ENCODE results near the gene CCDC122. TPM values are rescaled to one million over a fixed set of nuclear protein-coding genes. Genes with fewer than 3 reads are reported as not detected.

The CCDC122 gene
- total RNA-seq, 1 donor from 2014 or later = 6.7 TPM

DNA sequence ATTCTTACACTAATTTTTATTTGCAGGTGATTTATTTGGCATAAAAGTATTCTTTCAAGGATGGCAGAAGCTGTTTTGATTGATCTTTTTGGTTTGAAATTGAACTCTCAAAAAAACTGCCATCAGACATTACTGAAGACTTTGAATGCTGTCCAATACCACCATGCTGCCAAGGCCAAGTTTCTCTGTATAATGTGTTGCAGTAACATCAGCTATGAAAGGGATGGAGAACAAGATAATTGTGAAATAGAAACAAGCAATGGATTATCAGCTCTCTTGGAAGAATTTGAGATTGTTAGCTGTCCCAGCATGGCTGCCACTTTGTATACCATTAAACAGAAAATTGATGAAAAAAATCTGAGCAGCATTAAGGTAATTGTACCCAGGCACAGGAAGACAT is 1.4 kb upstream of the CCDC122 start:
- no peaks in the 10 kb centered on the region for H3K27me3 ChIP-seq (ENCODE audit: insufficient read depth, low read length)
- H4K20me1 ChIP-seq (ENCODE audit: insufficient read depth, low read length) = no peaks in the 10 kb centered on the region
- no peaks in the 10 kb centered on the region for H3K9me3 ChIP-seq (ENCODE audit: insufficient read depth, low read depth, low read length)
- no peak overlapping the region for H3K9ac ChIP-seq (ENCODE audit: low read length)
- no peak for FAIRE-seq
- no peak overlapping the region for H3K4me3 ChIP-seq (ENCODE audit: insufficient read depth, low read depth, low read length)
- no peak for DNase-seq (ENCODE audit: low read depth)
- TF ChIP-seq EZH2 (IDR thresholded peaks at IDR 0.05; ENCODE audit: insufficient read depth, low read length) = no peak
- TF ChIP-seq, protein P1, sequence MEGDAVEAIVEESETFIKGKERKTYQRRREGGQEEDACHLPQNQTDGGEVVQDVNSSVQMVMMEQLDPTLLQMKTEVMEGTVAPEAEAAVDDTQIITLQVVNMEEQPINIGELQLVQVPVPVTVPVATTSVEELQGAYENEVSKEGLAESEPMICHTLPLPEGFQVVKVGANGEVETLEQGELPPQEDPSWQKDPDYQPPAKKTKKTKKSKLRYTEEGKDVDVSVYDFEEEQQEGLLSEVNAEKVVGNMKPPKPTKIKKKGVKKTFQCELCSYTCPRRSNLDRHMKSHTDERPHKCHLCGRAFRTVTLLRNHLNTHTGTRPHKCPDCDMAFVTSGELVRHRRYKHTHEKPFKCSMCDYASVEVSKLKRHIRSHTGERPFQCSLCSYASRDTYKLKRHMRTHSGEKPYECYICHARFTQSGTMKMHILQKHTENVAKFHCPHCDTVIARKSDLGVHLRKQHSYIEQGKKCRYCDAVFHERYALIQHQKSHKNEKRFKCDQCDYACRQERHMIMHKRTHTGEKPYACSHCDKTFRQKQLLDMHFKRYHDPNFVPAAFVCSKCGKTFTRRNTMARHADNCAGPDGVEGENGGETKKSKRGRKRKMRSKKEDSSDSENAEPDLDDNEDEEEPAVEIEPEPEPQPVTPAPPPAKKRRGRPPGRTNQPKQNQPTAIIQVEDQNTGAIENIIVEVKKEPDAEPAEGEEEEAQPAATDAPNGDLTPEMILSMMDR (IDR thresholded peaks at IDR 0.05; ENCODE audit: insufficient read depth, low read depth, low read length) = no peak
- Mint-ChIP-seq H3K9me3 (ENCODE audit: unreplicated experiment) (no peaks in the 10 kb centered on the region), H3K4me3 (ENCODE audit: unreplicated experiment) (peak overlapping the region; percentile 50), H3K27me3 (ENCODE audit: low read depth, unreplicated experiment) (no peaks in the 10 kb centered on the region), H3K36me3 (ENCODE audit: low read depth, unreplicated experiment) (peaks cover 2% of the 10 kb centered on the region), H3K4me1 (ENCODE audit: low read depth, unreplicated experiment) (peaks cover 14% of the 10 kb centered on the region), H3K27ac (ENCODE audit: unreplicated experiment) (no peak overlapping the region)
- H3K4me1 ChIP-seq (ENCODE audit: insufficient read depth, low read length) = peaks cover 11% of the 10 kb centered on the region
- H2AFZ ChIP-seq (ENCODE audit: low read depth, low read length) = no peak overlapping the region
- H3K27ac ChIP-seq (ENCODE audit: low read depth, low read length) = no peak overlapping the region
- no peaks in the 10 kb centered on the region for H3K79me2 ChIP-seq (ENCODE audit: insufficient read depth, low read length)
- no peak overlapping the region for H3K4me2 ChIP-seq (ENCODE audit: low read length)
- H3K36me3 ChIP-seq (ENCODE audit: insufficient read depth, low read length) = no peaks in the 10 kb centered on the region

DNA sequence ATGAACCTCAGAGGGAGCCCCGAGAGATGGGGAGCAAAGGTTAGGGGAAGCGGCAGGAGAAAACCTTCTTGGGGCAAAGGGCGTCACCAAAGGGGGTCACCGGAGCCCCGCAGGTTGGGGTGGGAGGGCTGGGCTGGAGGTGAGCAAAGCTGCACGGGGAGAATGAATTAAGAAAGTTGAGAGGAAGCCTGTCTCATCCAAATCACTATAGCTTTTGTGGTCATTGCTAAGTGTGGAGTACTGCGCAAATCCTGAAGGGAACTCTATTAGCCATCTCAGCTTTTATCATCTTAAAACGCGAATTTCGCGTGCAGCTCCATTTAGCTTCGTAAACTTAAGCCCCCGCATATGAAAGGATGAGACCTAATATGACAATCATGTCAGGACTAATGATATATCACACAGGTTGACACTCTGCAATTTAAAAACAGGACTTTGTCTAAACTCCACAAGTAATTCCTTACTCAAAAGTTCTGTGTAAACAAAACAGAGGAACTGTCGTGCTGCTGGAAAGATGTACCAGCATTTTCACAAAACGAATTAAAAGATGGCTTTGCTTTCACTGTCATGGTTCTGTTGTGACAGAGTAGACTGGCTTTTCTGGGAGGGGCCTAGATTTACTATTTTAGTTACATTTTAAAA is 795 bp upstream of the CCDC122 start:
- H3K27ac ChIP-seq (ENCODE audit: low read depth, low read length) = no peak overlapping the region
- H3K27ac Mint-ChIP-seq (ENCODE audit: unreplicated experiment) = no peak overlapping the region
- no peaks in the 10 kb centered on the region for H3K27me3 Mint-ChIP-seq (ENCODE audit: low read depth, unreplicated experiment)
- peaks cover 11% of the 10 kb centered on the region for H3K4me1 ChIP-seq (ENCODE audit: insufficient read depth, low read length)
- H3K9ac ChIP-seq (ENCODE audit: low read length) = peak overlapping the region; percentile 93
- H3K79me2 ChIP-seq (ENCODE audit: insufficient read depth, low read length) = no peaks in the 10 kb centered on the region
- H3K4me2 ChIP-seq (ENCODE audit: low read length) = peak overlapping the region; percentile 92
- H3K9me3 Mint-ChIP-seq (ENCODE audit: unreplicated experiment) = no peaks in the 10 kb centered on the region
- DNase-seq (ENCODE audit: low read depth) = no peak
- no peaks in the 10 kb centered on the region for H4K20me1 ChIP-seq (ENCODE audit: insufficient read depth, low read length)
- H3K9me3 ChIP-seq (ENCODE audit: insufficient read depth, low read depth, low read length) = no peaks in the 10 kb centered on the region
- peak overlapping the region; percentile 72 for H3K4me3 ChIP-seq (ENCODE audit: insufficient read depth, low read depth, low read length)
- no peaks in the 10 kb centered on the region for H3K36me3 ChIP-seq (ENCODE audit: insufficient read depth, low read length)
- H3K36me3 Mint-ChIP-seq (ENCODE audit: low read depth, unreplicated experiment) = peaks cover 2% of the 10 kb centered on the region
- H3K27me3 ChIP-seq (ENCODE audit: insufficient read depth, low read length) = no peaks in the 10 kb centered on the region
- FAIRE-seq = no peak
- H3K4me1 Mint-ChIP-seq (ENCODE audit: low read depth, unreplicated experiment) = peaks cover 14% of the 10 kb centered on the region
- peak overlapping the region; percentile 91 for H3K4me3 Mint-ChIP-seq (ENCODE audit: unreplicated experiment)
- no peak for TF ChIP-seq EZH2 (IDR thresholded peaks at IDR 0.05; ENCODE audit: insufficient read depth, low read length)
- TF ChIP-seq, protein P1 (IDR thresholded peaks at IDR 0.05; ENCODE audit: insufficient read depth, low read depth, low read length) = no peak
- H2AFZ ChIP-seq (ENCODE audit: low read depth, low read length) = peak overlapping the region; percentile 96

DNA sequence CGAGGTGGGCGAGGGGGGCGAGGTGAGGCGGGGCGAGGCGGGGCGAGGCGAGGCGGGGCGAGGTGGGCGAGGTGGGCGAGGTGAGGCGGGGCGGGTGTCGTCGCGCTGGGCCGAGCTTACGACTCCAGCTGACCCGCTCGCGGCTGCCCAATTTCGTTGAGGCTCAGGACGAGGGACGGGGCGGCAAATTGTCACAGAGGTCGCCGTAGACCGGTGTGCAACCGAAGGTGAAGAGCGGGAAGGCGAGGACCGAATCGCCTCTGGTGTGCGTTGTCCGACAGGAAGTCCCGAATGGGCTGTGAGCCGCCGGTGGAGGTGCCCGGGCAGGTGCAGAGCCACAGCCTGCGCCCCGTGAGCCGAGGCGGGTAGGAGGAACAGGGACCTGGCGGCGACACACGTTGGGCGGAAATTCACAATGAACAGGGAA is 228 bp upstream of the CCDC122 start, which contains the start of gene LACC1:
LACC1 (plus strand) TSS at position 150 of the 427 bp plus-strand sequence. CDS start 1,082 bp downstream, outside the sequence.
- FAIRE-seq = no peak
- no peaks in the 10 kb centered on the region for H3K36me3 ChIP-seq (ENCODE audit: insufficient read depth, low read length)
- peak within 1 kb of the TSS; percentile 93 for H3K9ac ChIP-seq (ENCODE audit: low read length)
- no peaks in the 10 kb centered on the region for H3K27me3 ChIP-seq (ENCODE audit: insufficient read depth, low read length)
- H3K4me2 ChIP-seq (ENCODE audit: low read length) = peak within 1 kb of the TSS; percentile 92
- no peaks in the 10 kb centered on the region for H3K79me2 ChIP-seq (ENCODE audit: insufficient read depth, low read length)
- peak; percentile 7 for DNase-seq (ENCODE audit: low read depth)
- no peaks in the 10 kb centered on the region for H3K9me3 ChIP-seq (ENCODE audit: insufficient read depth, low read depth, low read length)
- Mint-ChIP-seq H3K9me3 (ENCODE audit: unreplicated experiment) (no peaks in the 10 kb centered on the region), H3K27me3 (ENCODE audit: low read depth, unreplicated experiment) (no peaks in the 10 kb centered on the region), H3K27ac (ENCODE audit: unreplicated experiment) (peak within 1 kb of the TSS; percentile 96), H3K4me3 (ENCODE audit: unreplicated experiment) (peak within 1 kb of the TSS; percentile 91), H3K36me3 (ENCODE audit: low read depth, unreplicated experiment) (peaks cover 2% of the 10 kb centered on the region), H3K4me1 (ENCODE audit: low read depth, unreplicated experiment) (peaks cover 14% of the 10 kb centered on the region)
- H3K27ac ChIP-seq (ENCODE audit: low read depth, low read length) = peak within 1 kb of the TSS; percentile 87
- peak within 1 kb of the TSS; percentile 75 for H3K4me3 ChIP-seq (ENCODE audit: insufficient read depth, low read depth, low read length)
- no peak for TF ChIP-seq EZH2 (IDR thresholded peaks at IDR 0.05; ENCODE audit: insufficient read depth, low read length)
- TF ChIP-seq, protein P1 (IDR thresholded peaks at IDR 0.05; ENCODE audit: insufficient read depth, low read depth, low read length) = no peak
- no peaks in the 10 kb centered on the region for H4K20me1 ChIP-seq (ENCODE audit: insufficient read depth, low read length)
- H3K4me1 ChIP-seq (ENCODE audit: insufficient read depth, low read length) = peaks cover 11% of the 10 kb centered on the region
- peak within 1 kb of the TSS; percentile 96 for H2AFZ ChIP-seq (ENCODE audit: low read depth, low read length)

Data from astrocyte (in vitro differentiated cells and primary cell).